Panc1 (cell line): ENCODE results near the gene DNPH1. TPM values are rescaled to one million over a fixed set of nuclear protein-coding genes. Genes with fewer than 3 reads are reported as not detected.

ENCODE experiments used
- ATAC-seq: fragments of 200-7000 bp; cut with Tn5 transposase; 2 replicates; pipeline ENCODE4 v1.9.1; 2020; ENCODE audit warnings: mild to moderate bottlenecking, moderate library complexity
- BruUV-seq: library from RNA; stranded (reverse); fragments of 400-500 nt; replicated peaks from 2 replicates; lab custom pipeline; 2021; lab: Mats Ljungman, UMichigan
- CTCF ChIA-PET: fragments of 300-600 bp; sonication (Branson Sonifier 250); formaldehyde crosslinking; loops from one replicate; lab custom pipeline; 2022; ENCODE audit warnings: antibody characterized with exemption; lab: Charles Lee
- POLR2A ChIA-PET: fragments of 300-600 bp; sonication (Branson Sonifier 250); formaldehyde crosslinking; loops from one replicate; lab custom pipeline; 2022; ENCODE audit warnings: antibody characterized with exemption; lab: Charles Lee
- DNase-seq: peaks from one replicate; pipeline ENCODE4 v3.0.0-alpha.2; 2010; ENCODE audit warnings: low read depth, low spot score
- H3K27ac ChIP-seq: 2 replicates; pipeline ENCODE4 v1.5.1; 2011; ENCODE audit warnings: mild to moderate bottlenecking, low read length, inconsistent platforms
- H3K27me3 ChIP-seq: fragments of 200-500 bp; sonication (Bioruptor generic); 2 replicates; pipeline ENCODE4 v1.6.0; 2014; ENCODE audit warnings: low read length, inconsistent platforms; ENCODE audit not compliant: control insufficient read depth, insufficient read depth
- H3K36me3 ChIP-seq: fragments of 200-500 bp; sonication (Bioruptor generic); 2 replicates; pipeline ENCODE4 v1.5.1; 2014; ENCODE audit warnings: inconsistent platforms, mild to moderate bottlenecking, low read length, moderate library complexity; ENCODE audit not compliant: control insufficient read depth, insufficient read depth
- H3K4me1 ChIP-seq: 2 replicates; pipeline ENCODE4 v1.5.1; 2011; ENCODE audit warnings: inconsistent platforms, mild to moderate bottlenecking, low read length, moderate library complexity; ENCODE audit not compliant: control insufficient read depth, insufficient read depth
- H3K4me3 ChIP-seq, 2 experiments: 2 replicates each; pipeline ENCODE4 v1.5.1; 2011 to 2012; ENCODE audit warnings: low read depth in 2 of 2, low read length in 2 of 2, mild to moderate bottlenecking in 2 of 2, inconsistent platforms in 1 of 2, moderate library complexity in 1 of 2
- H3K9me3 ChIP-seq: fragments of 200-500 bp; sonication (Bioruptor generic); 2 replicates; pipeline ENCODE4 v1.5.1; 2014; ENCODE audit warnings: low read depth, mild to moderate bottlenecking, inconsistent platforms, low read length, moderate library complexity; ENCODE audit not compliant: control insufficient read depth, insufficient read depth
- CTCF ChIP-seq: fragments of 450-650 bp; IDR thresholded peaks from 2 replicates; pipeline ENCODE4 v1.5.1; 2017; ENCODE audit warnings: mild to moderate bottlenecking
- POLR2AphosphoS5 ChIP-seq: IDR thresholded peaks from 2 replicates; pipeline ENCODE4 v1.6.1; 2012; ENCODE audit warnings: mild to moderate bottlenecking, low read depth, low read length, moderate library complexity
- REST ChIP-seq, 2 experiments: IDR thresholded peaks; 2 replicates each; pipeline ENCODE4 v1.6.1; 2011 to 2012; ENCODE audit warnings: low read depth in 2 of 2, control low read depth in 1 of 2, low read length in 1 of 2, mild to moderate bottlenecking in 1 of 2, moderate library complexity in 1 of 2; ENCODE audit not compliant: insufficient read depth in 1 of 2
- SIN3A ChIP-seq: IDR thresholded peaks from 2 replicates; pipeline ENCODE4 v1.6.1; 2012; ENCODE audit warnings: low read depth, mild to moderate bottlenecking, low read length, moderate library complexity, borderline replicate concordance; ENCODE audit not compliant: insufficient read depth
- TCF7L2 ChIP-seq: IDR thresholded peaks from 2 replicates; pipeline ENCODE4 v1.6.1; 2011; ENCODE audit warnings: mild to moderate bottlenecking, low read depth, low read length, inconsistent platforms
- in situ Hi-C: cut with HindIII; loops from 2 replicates; pipeline ENCODE4 v1.10.0; 2016; ENCODE audit warnings: low sequenced_read_pairs, low pct_unique_long_range_greater_than_20kb
- intact Hi-C: fragments of 100-400 bp; cut with micrococcal nuclease; formaldehyde crosslinking; loops from one replicate; pipeline ENCODE4 v1.10.0; 2022; ENCODE audit not compliant: unreplicated experiment
- total RNA-seq: library from RNA; stranded (reverse); gene quantifications from one replicate; pipeline ENCODE4 v1.2.1, GENCODE V29; 2021; ENCODE audit not compliant: unreplicated experiment

Gene DNPH1
- total RNA-seq, 1 experiment from 2014 or later: 67.3 TPM

- BruUV-seq: no TSS peak
- Histone ChIP-seq H3K9me3 (no peaks in the 10 kb centered on the region), H3K4me1 (peaks cover 1% of the 10 kb centered on the region), H3K27ac (no peak overlapping the region), H3K27me3 (no peaks in the 10 kb centered on the region), H3K4me3 (no peak overlapping the region), H3K36me3 (no peaks in the 10 kb centered on the region)
- intact Hi-C loops: loop anchor here (2.0 kb wide), 1 partner anchor 72 kb away; no protein-coding TSS in a partner anchor
- ChIA-PET CTCF (interaction anchor here (0.8 to 1.2 kb wide), 5 partner anchors 11 to 234 kb away, joined by 3 read pairs; partner anchors contain the start of genes ABCC10 and CRIP3), POLR2A (no interaction called here)
- no peak for DNase-seq
- ATAC-seq: no peak
- TF ChIP-seq SIN3A (no peak), CTCF (no peak)
- in situ Hi-C loops: no loop called here
These were observed 33.6 kb upstream of the DNPH1 start for GRCh38 chr6:43262780-43263313.

- ATAC-seq (no peak), DNase-seq (no peak)
- in situ Hi-C loops (no loop called here), intact Hi-C loops (loop anchor here (2.0 kb wide), 1 partner anchor 73 kb away; no protein-coding TSS in a partner anchor)
- BruUV-seq: no TSS peak
- no peak overlapping the region for H3K27ac ChIP-seq
- no peaks in the 10 kb centered on the region for H3K9me3 ChIP-seq
- H3K27me3 ChIP-seq: no peaks in the 10 kb centered on the region
- ChIA-PET CTCF (interaction anchor here (0.6 to 0.8 kb wide), 2 partner anchors 68 to 165 kb away, joined by 3 to 10 read pairs; partner anchors contain the start of gene ABCC10), POLR2A (no interaction called here)
- H3K4me1 ChIP-seq: no peaks in the 10 kb centered on the region; the same call in 1 of the 2 replicates
- TF ChIP-seq CTCF (no peak), SIN3A (no peak), POLR2AphosphoS5 (no peak), REST (IDR thresholded peaks at IDR 0.05; ENCODE audit: insufficient read depth in 1 of 2, low read depth in 2 of 2, low read length in 1 of 2) (no peak), TCF7L2 (no peak)
- no peak overlapping the region for H3K4me3 ChIP-seq
- H3K36me3 ChIP-seq: no peaks in the 10 kb centered on the region
These were observed 32.9 kb upstream of the DNPH1 start for GRCh38 chr6:43262000-43262779.
